Hepatocyte (in vitro differentiated cells): ENCODE measurements around the gene SLCO3A1. TPM values are rescaled to one million over a fixed set of nuclear protein-coding genes. Genes with fewer than 3 reads are reported as not detected.

Experiments used
- DNase-seq: peaks from one replicate; pipeline ENCODE4 v3.0.0-alpha.2; 2016; ENCODE audit warnings: low spot score
- H2AFZ ChIP-seq: fragments of 200-600 bp; sonication (generic); 2 replicates; pipeline ENCODE4 v1.6.0; 2016; ENCODE audit warnings: antibody characterized with exemption, mild to moderate bottlenecking
- H3K27ac ChIP-seq: fragments of 200-600 bp; sonication (generic); 2 replicates; pipeline ENCODE4 v1.5.1; 2016; ENCODE audit warnings: mild to moderate bottlenecking
- H3K27me3 ChIP-seq: fragments of 200-600 bp; sonication (generic); 2 replicates; pipeline ENCODE4 v1.6.1; 2016
- H3K36me3 ChIP-seq: fragments of 200-600 bp; sonication (generic); replicated peaks from 2 replicates; pipeline ENCODE4 v1.5.1; 2016; ENCODE audit warnings: low read depth; ENCODE audit not compliant: insufficient read depth
- H3K4me1 ChIP-seq: fragments of 200-600 bp; sonication (generic); 2 replicates; pipeline ENCODE4 v1.5.1; 2016; ENCODE audit warnings: mild to moderate bottlenecking, moderate library complexity; ENCODE audit not compliant: insufficient read depth
- H3K4me2 ChIP-seq: fragments of 200-600 bp; sonication (generic); 2 replicates; pipeline ENCODE4 v1.6.0; 2016
- H3K4me3 ChIP-seq: fragments of 200-600 bp; sonication (generic); 2 replicates; pipeline ENCODE4 v1.5.1; 2016; ENCODE audit warnings: mild to moderate bottlenecking
- H3K79me2 ChIP-seq: fragments of 200-600 bp; sonication (generic); 2 replicates; pipeline ENCODE4 v1.6.0; 2017; ENCODE audit warnings: mild to moderate bottlenecking
- H3K9me2 ChIP-seq: fragments of 200-600 bp; sonication (generic); replicated peaks from 2 replicates; pipeline ENCODE4 v1.6.0; 2017; ENCODE audit warnings: mild to moderate bottlenecking; ENCODE audit not compliant: insufficient read depth
- H3K9me3 ChIP-seq: fragments of 200-600 bp; sonication (generic); 2 replicates; pipeline ENCODE4 v1.5.1; 2016; ENCODE audit warnings: low read depth, mild to moderate bottlenecking
- H4K20me1 ChIP-seq: fragments of 200-600 bp; sonication (generic); 2 replicates; pipeline ENCODE4 v1.6.0; 2016; ENCODE audit warnings: mild to moderate bottlenecking; ENCODE audit not compliant: insufficient read depth, poor library complexity, severe bottlenecking
- EZH2 ChIP-seq: fragments of 200-600 bp; sonication (generic); IDR thresholded peaks from 2 replicates; pipeline ENCODE4 v1.6.1; 2016; ENCODE audit warnings: antibody characterized with exemption, mild to moderate bottlenecking, borderline replicate concordance
- EZH2phosphoT487 ChIP-seq: fragments of 200-600 bp; sonication (generic); IDR thresholded peaks from one replicate; pipeline ENCODE4 v1.6.1; 2018; ENCODE audit warnings: antibody characterized with exemption, mild to moderate bottlenecking, low read depth, moderate library complexity; ENCODE audit not compliant: unreplicated experiment, severe bottlenecking
- WGBS: methylation state at CpG from one replicate; pipeline ENCODE4 v1.1.6; 2016; ENCODE audit warnings: low lambda C conversion rate; ENCODE audit errors: missing lambda C conversion rate; 5-methylcytosine and 5-hydroxymethylcytosine counted together
- polyA plus RNA-seq: library from polyadenylated mRNA; unstranded; fragments of >200 nt; fragmentation: Nextera tagmentation; extraction: Ambion mirVana; gene quantifications from 2 replicates; pipeline ENCODE4 v1.2.1, GENCODE V29; 2016
- total RNA-seq: library from RNA; depleted of rRNA; stranded (reverse); fragments of >200 nt; gene quantifications from 2 replicates; pipeline ENCODE4 v1.2.3, GENCODE V29; 2014
- TF ChIP-seq, protein P1 (sequence below): fragments of 200-600 bp; sonication (generic); IDR thresholded peaks from 2 replicates; pipeline ENCODE4 v1.5.1; 2016; ENCODE audit warnings: antibody characterized with exemption, mild to moderate bottlenecking; ENCODE audit not compliant: poor library complexity

SLCO3A1 gene
- total and polyA plus RNA-seq, 2 experiments from 2014 or later: 1.3 to 5.4 TPM

DNA sequence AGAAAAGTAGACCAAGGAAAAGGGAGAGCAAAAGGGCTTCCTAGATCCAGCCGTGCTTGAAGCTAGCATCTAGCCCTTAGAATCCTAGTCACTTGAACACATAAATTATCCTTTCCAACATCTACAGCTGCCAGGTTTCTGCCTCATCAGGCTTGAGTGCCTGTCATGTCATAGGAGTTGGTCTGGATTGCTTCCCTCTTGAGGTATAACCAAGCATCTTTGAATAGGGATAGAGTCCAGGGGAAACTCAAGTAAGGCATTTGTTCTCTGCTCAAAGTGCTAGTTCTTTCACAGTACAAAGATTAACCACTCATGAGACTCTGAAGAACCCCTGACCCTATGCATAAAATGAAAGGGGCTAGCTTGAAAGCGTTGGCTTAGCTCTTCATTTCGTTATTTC is 72.3 kb downstream of the SLCO3A1 start:
- H3K4me3 ChIP-seq: no peak overlapping the region
- H2AFZ ChIP-seq: no peak overlapping the region
- no peaks in the 10 kb centered on the region for H3K79me2 ChIP-seq
- no peak overlapping the region for H3K4me2 ChIP-seq
- no peaks in the 10 kb centered on the region for H3K9me3 ChIP-seq
- no peaks in the 10 kb centered on the region for H4K20me1 ChIP-seq
- TF ChIP-seq, protein P1, sequence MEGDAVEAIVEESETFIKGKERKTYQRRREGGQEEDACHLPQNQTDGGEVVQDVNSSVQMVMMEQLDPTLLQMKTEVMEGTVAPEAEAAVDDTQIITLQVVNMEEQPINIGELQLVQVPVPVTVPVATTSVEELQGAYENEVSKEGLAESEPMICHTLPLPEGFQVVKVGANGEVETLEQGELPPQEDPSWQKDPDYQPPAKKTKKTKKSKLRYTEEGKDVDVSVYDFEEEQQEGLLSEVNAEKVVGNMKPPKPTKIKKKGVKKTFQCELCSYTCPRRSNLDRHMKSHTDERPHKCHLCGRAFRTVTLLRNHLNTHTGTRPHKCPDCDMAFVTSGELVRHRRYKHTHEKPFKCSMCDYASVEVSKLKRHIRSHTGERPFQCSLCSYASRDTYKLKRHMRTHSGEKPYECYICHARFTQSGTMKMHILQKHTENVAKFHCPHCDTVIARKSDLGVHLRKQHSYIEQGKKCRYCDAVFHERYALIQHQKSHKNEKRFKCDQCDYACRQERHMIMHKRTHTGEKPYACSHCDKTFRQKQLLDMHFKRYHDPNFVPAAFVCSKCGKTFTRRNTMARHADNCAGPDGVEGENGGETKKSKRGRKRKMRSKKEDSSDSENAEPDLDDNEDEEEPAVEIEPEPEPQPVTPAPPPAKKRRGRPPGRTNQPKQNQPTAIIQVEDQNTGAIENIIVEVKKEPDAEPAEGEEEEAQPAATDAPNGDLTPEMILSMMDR: no peak
- TF ChIP-seq EZH2phosphoT487: no peak
- TF ChIP-seq EZH2: no peak
- WGBS: 89% methylated on average over 3 of the region's 3 CpGs
- H3K27me3 ChIP-seq: no peaks in the 10 kb centered on the region
- no peaks in the 10 kb centered on the region for H3K4me1 ChIP-seq
- no peak overlapping the region for H3K27ac ChIP-seq
- H3K9me2 ChIP-seq: no peaks in the 10 kb centered on the region
- no peak for DNase-seq
- H3K36me3 ChIP-seq: no peaks in the 10 kb centered on the region

DNA sequence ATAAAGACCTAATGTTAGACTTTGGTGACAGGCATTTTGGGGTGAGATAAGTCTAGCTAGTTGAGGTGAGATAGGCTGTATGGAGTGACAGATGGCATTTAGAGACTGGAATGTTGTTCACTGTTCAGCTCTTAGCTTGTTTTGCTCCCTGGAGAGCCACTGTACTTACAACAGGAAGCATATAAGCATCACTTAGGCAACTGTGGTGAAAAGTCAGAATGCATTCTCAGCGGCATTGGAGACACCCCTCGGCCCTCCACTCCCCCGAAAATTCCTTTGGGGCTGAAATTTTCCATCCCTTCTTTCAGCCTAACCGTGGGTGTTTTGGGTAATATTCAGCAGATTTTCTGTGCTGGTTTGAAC is 73.4 kb downstream of the SLCO3A1 start:
- no peaks in the 10 kb centered on the region for H3K9me2 ChIP-seq
- H4K20me1 ChIP-seq: no peaks in the 10 kb centered on the region
- H3K27ac ChIP-seq: no peak overlapping the region
- H3K4me2 ChIP-seq: no peak overlapping the region
- H3K9me3 ChIP-seq: no peaks in the 10 kb centered on the region
- H2AFZ ChIP-seq: no peak overlapping the region
- H3K27me3 ChIP-seq: no peaks in the 10 kb centered on the region
- TF ChIP-seq EZH2 (no peak), EZH2phosphoT487 (no peak)
- TF ChIP-seq, protein P1: no peak
- DNase-seq: no peak
- H3K79me2 ChIP-seq: no peaks in the 10 kb centered on the region
- 68% methylated on average over 4 of the region's 4 CpGs for WGBS
- H3K4me1 ChIP-seq: no peaks in the 10 kb centered on the region
- H3K36me3 ChIP-seq: no peaks in the 10 kb centered on the region
- no peak overlapping the region for H3K4me3 ChIP-seq

DNA sequence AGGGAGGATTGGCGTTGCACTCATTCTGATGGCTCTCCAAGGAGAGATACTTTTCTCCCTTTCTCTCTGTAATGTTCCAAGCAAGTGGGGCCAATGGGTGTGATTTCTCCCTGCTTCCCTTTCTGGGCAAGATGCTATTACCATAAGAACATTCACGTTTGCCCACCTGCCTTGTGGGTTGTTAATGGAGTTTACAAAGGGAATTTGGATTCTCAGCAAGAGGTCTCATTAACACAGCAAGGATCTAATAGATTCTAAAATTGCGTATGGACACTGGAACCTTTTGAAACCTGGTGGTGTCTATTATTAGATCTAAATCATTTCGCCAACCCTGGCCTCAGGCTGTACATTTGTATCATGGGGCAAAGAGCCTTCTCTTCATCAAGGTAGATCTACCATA is 74.1 kb downstream of the SLCO3A1 start:
- Histone ChIP-seq H3K36me3 (no peaks in the 10 kb centered on the region), H3K9me3 (no peaks in the 10 kb centered on the region), H2AFZ (no peak overlapping the region), H3K27ac (no peak overlapping the region), H3K4me1 (no peaks in the 10 kb centered on the region), H4K20me1 (no peaks in the 10 kb centered on the region), H3K27me3 (no peaks in the 10 kb centered on the region), H3K4me3 (no peak overlapping the region), H3K9me2 (no peaks in the 10 kb centered on the region), H3K79me2 (no peaks in the 10 kb centered on the region), H3K4me2 (no peak overlapping the region)
- 85% methylated on average over 4 of the region's 4 CpGs for WGBS
- DNase-seq: no peak
- TF ChIP-seq EZH2phosphoT487: no peak
- TF ChIP-seq, protein P1: no peak
- TF ChIP-seq EZH2: no peak

DNA sequence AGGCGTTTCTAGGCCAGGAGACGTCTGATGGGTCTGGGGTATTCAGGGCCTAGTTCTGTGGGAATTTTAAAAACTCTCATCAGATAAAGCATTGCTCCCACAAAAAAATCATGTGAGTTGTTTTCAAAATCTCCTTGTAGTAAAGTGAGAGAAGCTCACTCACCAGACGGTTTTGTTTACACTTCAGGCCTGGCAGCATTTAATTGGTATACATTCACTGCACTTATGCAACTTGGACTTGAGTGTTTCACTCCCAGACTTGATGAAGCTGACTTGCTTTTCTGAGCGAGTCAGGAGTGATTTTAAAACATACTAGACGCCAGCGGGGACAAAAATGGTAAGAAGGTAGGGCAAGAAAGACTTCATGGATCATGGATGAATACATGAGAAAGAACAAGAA is 75.2 kb downstream of the SLCO3A1 start:
- Histone ChIP-seq H3K4me1 (no peaks in the 10 kb centered on the region), H3K27ac (no peak overlapping the region), H3K79me2 (no peaks in the 10 kb centered on the region), H2AFZ (no peak overlapping the region), H3K36me3 (no peaks in the 10 kb centered on the region), H3K27me3 (no peaks in the 10 kb centered on the region), H4K20me1 (no peaks in the 10 kb centered on the region), H3K9me2 (no peaks in the 10 kb centered on the region), H3K4me3 (no peak overlapping the region), H3K4me2 (no peak overlapping the region), H3K9me3 (no peaks in the 10 kb centered on the region)
- 78% methylated on average over 6 of the region's 6 CpGs for WGBS
- TF ChIP-seq EZH2phosphoT487 (no peak), EZH2 (no peak)
- TF ChIP-seq, protein P1: no peak
- DNase-seq: no peak
